Measurements from ENCODE around the gene CT83. TPM values are rescaled to one million over a fixed set of nuclear protein-coding genes. Genes with fewer than 3 reads are reported as not detected.

The CT83 gene
- total RNA-seq, 1 experiment from 2014 or later = 30.5 TPM

GRCh38 chrX:116480059-116480458, 17.3 kb upstream of the CT83 start:
- no peak overlapping the region for H3K4me3 Mint-ChIP-seq (ENCODE audit: low read depth, unreplicated experiment)
- no peaks in the 10 kb centered on the region for H3K36me3 Mint-ChIP-seq (ENCODE audit: insufficient read depth, unreplicated experiment)
- no peaks in the 10 kb centered on the region for H3K27me3 Mint-ChIP-seq (ENCODE audit: unreplicated experiment)
- CTCF ChIA-PET = no interaction called here
- DNase-seq = no peak
- intact Hi-C loops (cut with micrococcal nuclease; ENCODE audit: unreplicated experiment) = no loop called here
- peaks cover 10% of the 10 kb centered on the region for H3K9me3 Mint-ChIP-seq (ENCODE audit: low read depth, unreplicated experiment)
- BruUV-seq (replicated peaks) = no TSS peak
- H3K27ac Mint-ChIP-seq (ENCODE audit: unreplicated experiment) = no peak overlapping the region
- H3K4me1 Mint-ChIP-seq (ENCODE audit: low read depth, unreplicated experiment) = no peaks in the 10 kb centered on the region
- no peak for TF ChIP-seq CTCF (IDR thresholded peaks at IDR 0.05; ENCODE audit: unreplicated experiment)

- H3K27me3 Mint-ChIP-seq (ENCODE audit: unreplicated experiment) = no peaks in the 10 kb centered on the region
- H3K9me3 Mint-ChIP-seq (ENCODE audit: low read depth, unreplicated experiment) = no peaks in the 10 kb centered on the region
- CTCF ChIA-PET = no interaction called here
- peaks cover 4% of the 10 kb centered on the region for H3K4me1 Mint-ChIP-seq (ENCODE audit: low read depth, unreplicated experiment)
- no peak for TF ChIP-seq CTCF (IDR thresholded peaks at IDR 0.05; ENCODE audit: unreplicated experiment)
- H3K27ac Mint-ChIP-seq (ENCODE audit: unreplicated experiment) = no peak overlapping the region
- BruUV-seq (replicated peaks) = no TSS peak
- intact Hi-C loops (cut with micrococcal nuclease; ENCODE audit: unreplicated experiment) = no loop called here
- no peak overlapping the region for H3K4me3 Mint-ChIP-seq (ENCODE audit: low read depth, unreplicated experiment)
- DNase-seq = peak; percentile 39
- peaks cover 43% of the 10 kb centered on the region for H3K36me3 Mint-ChIP-seq (ENCODE audit: insufficient read depth, unreplicated experiment)
Observed at GRCh38 chrX:116449156-116449555, 13.6 kb downstream of the CT83 start.

GRCh38 chrX:116436358-116436816, 26.4 kb downstream of the CT83 start, which contains the start of gene SLC6A14:
Gene SLC6A14 (plus strand): TSS chrX:116436606. CDS start chrX:116436710, 104 bp downstream.
- Mint-ChIP-seq H3K9me3 (ENCODE audit: low read depth, unreplicated experiment) (no peaks in the 10 kb centered on the region), H3K4me1 (ENCODE audit: low read depth, unreplicated experiment) (peaks cover 19% of the 10 kb centered on the region), H3K4me3 (ENCODE audit: low read depth, unreplicated experiment) (peak within 1 kb of the TSS; percentile 81), H3K27me3 (ENCODE audit: unreplicated experiment) (no peaks in the 10 kb centered on the region), H3K27ac (ENCODE audit: unreplicated experiment) (peak within 1 kb of the TSS; percentile 92), H3K36me3 (ENCODE audit: insufficient read depth, unreplicated experiment) (peaks cover 26% of the 10 kb centered on the region)
- DNase-seq = peak; percentile 83
- CTCF ChIA-PET = interaction anchor here (1.0 to 1.2 kb wide), 2 partner anchors 11 to 27 kb away, joined by 3 to 5 read pairs; no protein-coding TSS in a partner anchor
- TF ChIP-seq CTCF (IDR thresholded peaks at IDR 0.05; ENCODE audit: unreplicated experiment) = no peak
- intact Hi-C loops (cut with micrococcal nuclease; ENCODE audit: unreplicated experiment) = loop anchor here (5.0 to 10.0 kb wide), 5 partner anchors 54 to 1112 kb away; no protein-coding TSS in a partner anchor
- no TSS peak for BruUV-seq (replicated peaks)

- CTCF ChIA-PET = interaction anchor here (1.2 kb wide), 1 partner anchor 12 kb away, joined by 5 read pairs; no protein-coding TSS in a partner anchor
- BruUV-seq (replicated peaks) = no TSS peak
- H3K36me3 Mint-ChIP-seq (ENCODE audit: insufficient read depth, unreplicated experiment) = peaks cover 26% of the 10 kb centered on the region
- no peaks in the 10 kb centered on the region for H3K27me3 Mint-ChIP-seq (ENCODE audit: unreplicated experiment)
- no peak for TF ChIP-seq CTCF (IDR thresholded peaks at IDR 0.05; ENCODE audit: unreplicated experiment)
- H3K9me3 Mint-ChIP-seq (ENCODE audit: low read depth, unreplicated experiment) = no peaks in the 10 kb centered on the region
- intact Hi-C loops (cut with micrococcal nuclease; ENCODE audit: unreplicated experiment) = loop anchor here (5.0 to 10.0 kb wide), 5 partner anchors 53 to 1111 kb away; no protein-coding TSS in a partner anchor
- peak overlapping the region; percentile 81 for H3K4me3 Mint-ChIP-seq (ENCODE audit: low read depth, unreplicated experiment)
- no peak for DNase-seq
- H3K4me1 Mint-ChIP-seq (ENCODE audit: low read depth, unreplicated experiment) = peaks cover 19% of the 10 kb centered on the region
- peak overlapping the region; percentile 92 for H3K27ac Mint-ChIP-seq (ENCODE audit: unreplicated experiment)
Observed at GRCh38 chrX:116435597-116435996, 27.2 kb downstream of the CT83 start.
